Osteoblast (primary cell): Measurements from ENCODE around the gene MYLK4. TPM values are rescaled to one million over a fixed set of nuclear protein-coding genes. Genes with fewer than 3 reads are reported as not detected.

ENCODE experiments used
- DNase-seq: peaks from one replicate; pipeline ENCODE4 v3.0.0; 2011; ENCODE audit warnings: low spot score, mixed read lengths; ENCODE audit not compliant: insufficient read length; ENCODE audit errors: missing footprints
- H2AFZ ChIP-seq: 2 replicates; pipeline ENCODE4 v1.6.0; 2011; ENCODE audit warnings: mild to moderate bottlenecking, low read length
- H3K27ac ChIP-seq: 2 replicates; pipeline ENCODE4 v1.5.1; 2011; ENCODE audit warnings: mild to moderate bottlenecking, low read depth, low read length, moderate library complexity
- H3K27me3 ChIP-seq: 2 replicates; pipeline ENCODE4 v1.6.0; 2012; ENCODE audit warnings: mild to moderate bottlenecking, control low read depth, inconsistent platforms, low read length, moderate library complexity; ENCODE audit not compliant: insufficient read depth
- H3K36me3 ChIP-seq: 2 replicates; pipeline ENCODE4 v1.5.1; 2011; ENCODE audit warnings: mild to moderate bottlenecking, low read length, control low read depth, moderate library complexity; ENCODE audit not compliant: insufficient read depth
- H3K4me1 ChIP-seq: 2 replicates; pipeline ENCODE4 v1.5.1; 2011; ENCODE audit warnings: mild to moderate bottlenecking, low read length, control low read depth, moderate library complexity; ENCODE audit not compliant: insufficient read depth
- H3K4me2 ChIP-seq: 2 replicates; pipeline ENCODE4 v1.6.0; 2011; ENCODE audit warnings: mild to moderate bottlenecking, low read length; ENCODE audit not compliant: insufficient read depth
- H3K4me3 ChIP-seq: fragments of 200-600 bp; sonication (generic); 3 replicates; pipeline ENCODE4 v1.5.1; 2012; ENCODE audit warnings: mild to moderate bottlenecking, low read length, inconsistent platforms; ENCODE audit not compliant: insufficient read depth
- H3K79me2 ChIP-seq: 2 replicates; pipeline ENCODE4 v1.6.0; 2012; ENCODE audit warnings: mild to moderate bottlenecking, low read length, control low read depth, inconsistent platforms; ENCODE audit not compliant: insufficient read depth
- H3K9me3 ChIP-seq: 2 replicates; pipeline ENCODE4 v1.5.1; 2011; ENCODE audit warnings: low read depth, low read length, control low read depth
- H4K20me1 ChIP-seq: 2 replicates; pipeline ENCODE4 v1.6.0; 2012; ENCODE audit warnings: mild to moderate bottlenecking, low read length, control low read depth; ENCODE audit not compliant: insufficient read depth
- CTCF ChIP-seq: IDR thresholded peaks from 2 replicates; pipeline ENCODE4 v1.5.1; 2011; ENCODE audit warnings: mild to moderate bottlenecking, low read depth, low read length, moderate library complexity; ENCODE audit errors: extremely low read depth
- total RNA-seq: library from RNA; depleted of rRNA; stranded (reverse); fragments of >200 nt; gene quantifications from 2 replicates; pipeline ENCODE4 v1.2.3, GENCODE V29; 2012

Gene MYLK4
- total RNA-seq, 1 donor = 0.36 TPM

- TF ChIP-seq CTCF = peak; percentile 95
Measured at GRCh38 chr6:2790588-2791449, 40.1 kb upstream of the MYLK4 start.

GRCh38 chr6:2786269-2786668 is 35.5 kb upstream of the MYLK4 start:
- no peak overlapping the region for H3K4me3 ChIP-seq
- peaks cover 25% of the 10 kb centered on the region for H3K36me3 ChIP-seq
- DNase-seq = no peak
- H3K9me3 ChIP-seq = no peaks in the 10 kb centered on the region
- H3K4me1 ChIP-seq = peaks cover 24% of the 10 kb centered on the region
- no peak overlapping the region for H3K4me2 ChIP-seq
- peaks cover 4% of the 10 kb centered on the region for H4K20me1 ChIP-seq
- peaks cover 48% of the 10 kb centered on the region for H3K79me2 ChIP-seq
- no peak for TF ChIP-seq CTCF
- no peaks in the 10 kb centered on the region for H3K27me3 ChIP-seq
- no peak overlapping the region for H2AFZ ChIP-seq
- no peak overlapping the region for H3K27ac ChIP-seq

More at GRCh38 chr6:2790588-2791449, 40.1 kb upstream of the MYLK4 start:
- Histone ChIP-seq H3K79me2 (peaks cover 16% of the 10 kb centered on the region), H3K27ac (peak overlapping the region; percentile 91), H3K36me3 (peaks cover 5% of the 10 kb centered on the region), H2AFZ (peak overlapping the region; percentile 45), H3K9me3 (no peaks in the 10 kb centered on the region), H3K4me2 (peak overlapping the region; percentile 52), H4K20me1 (no peaks in the 10 kb centered on the region), H3K27me3 (no peaks in the 10 kb centered on the region), H3K4me3 (peak overlapping the region; percentile 40), H3K4me1 (peaks cover 31% of the 10 kb centered on the region)
- peak; percentile 97 for DNase-seq

- Histone ChIP-seq H3K79me2 (peaks cover 58% of the 10 kb centered on the region), H3K9me3 (no peaks in the 10 kb centered on the region), H3K36me3 (peaks cover 32% of the 10 kb centered on the region), H3K4me2 (no peak overlapping the region), H4K20me1 (peaks cover 6% of the 10 kb centered on the region), H3K4me1 (peaks cover 12% of the 10 kb centered on the region), H3K27ac (no peak overlapping the region), H2AFZ (no peak overlapping the region), H3K27me3 (no peaks in the 10 kb centered on the region), H3K4me3 (no peak overlapping the region)
- no peak for TF ChIP-seq CTCF
- no peak for DNase-seq
Measured at GRCh38 chr6:2784930-2785329, 34.2 kb upstream of the MYLK4 start.

- Histone ChIP-seq H3K4me2 (no peak overlapping the region), H3K79me2 (peaks cover 64% of the 10 kb centered on the region)
- DNase-seq = no peak
Measured at GRCh38 chr6:2784061-2784460, 33.3 kb upstream of the MYLK4 start.

More at GRCh38 chr6:2784061-2784460, 33.3 kb upstream of the MYLK4 start:
- Histone ChIP-seq H3K4me1 (peaks cover 3% of the 10 kb centered on the region), H2AFZ (no peak overlapping the region), H4K20me1 (peaks cover 8% of the 10 kb centered on the region), H3K27me3 (no peaks in the 10 kb centered on the region), H3K36me3 (peaks cover 40% of the 10 kb centered on the region), H3K27ac (no peak overlapping the region), H3K4me3 (no peak overlapping the region), H3K9me3 (no peaks in the 10 kb centered on the region)
- TF ChIP-seq CTCF = no peak
